ENCODE results near the gene MRPS26. TPM values are rescaled to one million over a fixed set of nuclear protein-coding genes. Genes with fewer than 3 reads are reported as not detected.

The MRPS26 gene
- total RNA-seq, 1 donor from 2014 or later, result 80.7 TPM

- H3K27me3 Mint-ChIP-seq (ENCODE audit: low read depth), result peaks cover 22% of the 10 kb centered on the region
- H3K27ac Mint-ChIP-seq (ENCODE audit: unreplicated experiment), result no peak overlapping the region
- no peak for DNase-seq (ENCODE audit: low read depth, low spot score)
- no peak for TF ChIP-seq CTCF (conservative IDR thresholded peaks at IDR 0.05)
- H3K9me3 Mint-ChIP-seq, result no peaks in the 10 kb centered on the region
- no peaks in the 10 kb centered on the region for H3K4me1 Mint-ChIP-seq
- H3K36me3 Mint-ChIP-seq (ENCODE audit: low read depth), result no peaks in the 10 kb centered on the region
- no peak overlapping the region for H3K4me3 Mint-ChIP-seq
Observed at GRCh38 chr20:3093861-3094361, 48.1 kb downstream of the MRPS26 start.

GRCh38 chr20:3094848-3095629 lies 49.2 kb downstream of the MRPS26 start:
- peak overlapping the region; percentile 19 for H3K27ac Mint-ChIP-seq (ENCODE audit: unreplicated experiment)
- no peaks in the 10 kb centered on the region for H3K4me1 Mint-ChIP-seq
- H3K4me3 Mint-ChIP-seq, result no peak overlapping the region
- H3K9me3 Mint-ChIP-seq, result no peaks in the 10 kb centered on the region
- no peak for DNase-seq (ENCODE audit: low read depth, low spot score)
- H3K27me3 Mint-ChIP-seq (ENCODE audit: low read depth), result peaks cover 16% of the 10 kb centered on the region
- no peaks in the 10 kb centered on the region for H3K36me3 Mint-ChIP-seq (ENCODE audit: low read depth)
- no peak for TF ChIP-seq CTCF (conservative IDR thresholded peaks at IDR 0.05)

Other genes with a start within 250 kb of the MRPS26 start
- gene CPXM1, start 245.4 kb upstream of the MRPS26 start, total RNA-seq, result 200 and 218 TPM in 2 replicates
- gene C20orf141, start 231.1 kb upstream of the MRPS26 start, total RNA-seq, result not detected in 2 replicates
- gene TMEM239, start 229.7 kb upstream of the MRPS26 start, total RNA-seq, result not detected in 2 replicates
- gene PCED1A, start 205.4 kb upstream of the MRPS26 start, total RNA-seq, result 68.7 and 71.9 TPM in 2 replicates
- 49.8 and 50.6 TPM in 2 replicates for gene VPS16, start 205.3 kb upstream of the MRPS26 start, total RNA-seq
- gene PTPRA, start 172.6 kb upstream of the MRPS26 start, total RNA-seq, result 86.5 and 88.7 TPM in 2 replicates
- 1.3 and 2.4 TPM in 2 replicates for gene GNRH2, start 2.4 kb upstream of the MRPS26 start, total RNA-seq
- gene OXT, start 25.6 kb downstream of the MRPS26 start, total RNA-seq, result not detected in 2 replicates
- not detected in 2 replicates for gene AVP, start 38.7 kb downstream of the MRPS26 start, total RNA-seq
- gene FASTKD5, start 113.8 kb downstream of the MRPS26 start, total RNA-seq, result 17.1 and 18.8 TPM in 2 replicates
- 8.3 and 9.8 TPM in 2 replicates for gene UBOX5, start 113.8 kb downstream of the MRPS26 start, total RNA-seq
- 10.8 and 11.0 TPM in 2 replicates for gene LZTS3, start 127.5 kb downstream of the MRPS26 start, total RNA-seq
- gene DDRGK1, start 158.6 kb downstream of the MRPS26 start, total RNA-seq, result 56.6 and 57.2 TPM in 2 replicates
- 58.7 and 67.0 TPM in 2 replicates for gene ITPA, start 163.4 kb downstream of the MRPS26 start, total RNA-seq
- 0.55 and 0.89 TPM in 2 replicates for gene SLC4A11, start 193.1 kb downstream of the MRPS26 start, total RNA-seq